Germinal center (tissue), 1 donor: ENCODE measurements around the gene ONECUT2.
"Not testable (repeated sequence)": the region's sequence is repeated elsewhere in the genome, so short reads cannot be mapped to it uniquely, and the experiment has no call there.

ENCODE experiments used
- DNase-seq: peaks from one replicate; pipeline ENCODE4 v3.0.0; 2012; ENCODE audit warnings: mixed read lengths, low spot score

ONECUT2 gene

GRCh38 chr18:57446322-57446721 lies 11.1 kb downstream of the ONECUT2 start:
- no peak for DNase-seq

- DNase-seq = no peak
Observed at GRCh38 chr18:57447154-57447621, 12.0 kb downstream of the ONECUT2 start.

- DNase-seq = no peak
Observed at GRCh38 chr18:57455576-57456129, 20.5 kb downstream of the ONECUT2 start.

GRCh38 chr18:57461652-57462269 lies 26.6 kb downstream of the ONECUT2 start:
- DNase-seq = no peak

GRCh38 chr18:57466307-57466706 lies 31.1 kb downstream of the ONECUT2 start:
- DNase-seq = no peak

GRCh38 chr18:57466745-57467409 lies 31.7 kb downstream of the ONECUT2 start:
- no peak for DNase-seq

GRCh38 chr18:57469884-57470283 lies 34.7 kb downstream of the ONECUT2 start:
- no peak for DNase-seq

- DNase-seq = no peak
Observed at GRCh38 chr18:57475408-57475807, 40.2 kb downstream of the ONECUT2 start.

- DNase-seq = no peak
Observed at GRCh38 chr18:57475903-57476302, 40.7 kb downstream of the ONECUT2 start.

GRCh38 chr18:57480733-57481132 lies 45.6 kb downstream of the ONECUT2 start:
- no peak for DNase-seq

GRCh38 chr18:57497372-57498294 lies 62.5 kb downstream of the ONECUT2 start:
- no peak for DNase-seq

- no peak for DNase-seq
Observed at GRCh38 chr18:57498682-57499256, 63.6 kb downstream of the ONECUT2 start.

GRCh38 chr18:57502624-57503023 lies 67.5 kb downstream of the ONECUT2 start:
- DNase-seq = no peak

- DNase-seq = no peak
Observed at GRCh38 chr18:57505231-57505630, 70.1 kb downstream of the ONECUT2 start.

- DNase-seq = no peak
Observed at GRCh38 chr18:57516056-57516455, 80.9 kb downstream of the ONECUT2 start.

- no peak for DNase-seq
Observed at GRCh38 chr18:57518533-57518932, 83.4 kb downstream of the ONECUT2 start.

- no peak for DNase-seq
Observed at GRCh38 chr18:57519668-57520424, 84.7 kb downstream of the ONECUT2 start.

- DNase-seq = not testable (repeated sequence)
Observed at GRCh38 chr18:57522348-57522747, 87.2 kb downstream of the ONECUT2 start.

- DNase-seq = no peak
Observed at GRCh38 chr18:57523171-57523956, 88.2 kb downstream of the ONECUT2 start.

- DNase-seq = no peak
Observed at GRCh38 chr18:57527556-57528229, 92.5 kb downstream of the ONECUT2 start.
